ENCODE data around the gene QKI.

- TF ChIP-seq POLR2A (IDR thresholded peaks at IDR 0.05) = no peak
- no peak for TF ChIP-seq CTCF (IDR thresholded peaks at IDR 0.05)
Observed at GRCh38 chr6:163585932-163586437, 171.5 kb downstream of the QKI start.

All from breast epithelium (tissue), 3 donors.